HepG2 (cell line): ENCODE results near the gene DCAF7. TPM values are rescaled to one million over a fixed set of nuclear protein-coding genes. Genes with fewer than 3 reads are reported as not detected.

Experiments used
- ATF1 ChIP-seq: IDR thresholded peaks from 2 replicates; pipeline ENCODE4 v1.6.1; 2016; ENCODE audit warnings: mild to moderate bottlenecking, control low read depth
- ISL2 ChIP-seq: sonication (generic); formaldehyde crosslinking; IDR thresholded peaks from 2 replicates; pipeline ENCODE4 v1.5.0; 2020; ENCODE audit warnings: missing genetic modification reagents
- KDM5A ChIP-seq: fragments of 200-600 bp; sonication (generic); IDR thresholded peaks from 2 replicates; pipeline ENCODE4 v1.7.0; 2018; ENCODE audit warnings: antibody characterized with exemption, mild to moderate bottlenecking, low read length, borderline replicate concordance
- KLF12 ChIP-seq: sonication (generic); formaldehyde crosslinking; IDR thresholded peaks from 2 replicates; pipeline ENCODE4 v1.4.0; 2020; ENCODE audit warnings: missing genetic modification reagents, borderline replicate concordance
- MAZ ChIP-seq, 2 experiments: sonication (generic) in 1 of 2; formaldehyde crosslinking in 1 of 2; IDR thresholded peaks; 2 replicates each; pipeline versions ENCODE4 v1.5.0 to v1.6.1; 2012 to 2020; ENCODE audit warnings: low read depth in 2 of 2, mild to moderate bottlenecking in 2 of 2, borderline replicate concordance in 1 of 2, improper control_type of control experiment in 1 of 2, low read length in 1 of 2, missing genetic modification reagents in 1 of 2, moderate library complexity in 1 of 2
- NCOA5 ChIP-seq: sonication (generic); formaldehyde crosslinking; IDR thresholded peaks from 2 replicates; pipeline ENCODE4 v1.4.0; 2020; ENCODE audit warnings: missing genetic modification reagents
- PAF1 ChIP-seq: IDR thresholded peaks from 2 replicates; pipeline ENCODE4 v1.6.1; 2016; ENCODE audit warnings: missing genetic modification reagents, missing compliant biosample characterization
- RFX1 ChIP-seq: fragments of 450-650 bp; IDR thresholded peaks from 2 replicates; pipeline ENCODE4 v1.6.1; 2017
- SCMH1 ChIP-seq: sonication (generic); formaldehyde crosslinking; IDR thresholded peaks from 2 replicates; pipeline ENCODE4 v1.9.0; 2021; ENCODE audit warnings: missing genetic modification reagents, mild to moderate bottlenecking, borderline replicate concordance
- SMARCC2 ChIP-seq: fragments of 450-650 bp; IDR thresholded peaks from 2 replicates; pipeline ENCODE4 v1.6.1; 2017; ENCODE audit warnings: antibody characterized with exemption, mild to moderate bottlenecking
- TBL1XR1 ChIP-seq: fragments of 150-350 bp; IDR thresholded peaks from 2 replicates; pipeline ENCODE4 v1.6.1; 2014; ENCODE audit warnings: borderline replicate concordance, low read length; ENCODE audit not compliant: partially characterized antibody
- YEATS4 ChIP-seq: sonication (generic); formaldehyde crosslinking; IDR thresholded peaks from 2 replicates; pipeline ENCODE4 v1.4.0; 2020; ENCODE audit warnings: missing genetic modification reagents, borderline replicate concordance
- ZFP91 ChIP-seq: sonication (generic); formaldehyde crosslinking; IDR thresholded peaks from 2 replicates; pipeline ENCODE4 v1.9.0; 2022; ENCODE audit warnings: missing genetic modification reagents, mild to moderate bottlenecking, borderline replicate concordance
- ZNF317 ChIP-seq: sonication (generic); formaldehyde crosslinking; IDR thresholded peaks from 2 replicates; pipeline ENCODE4 v1.5.0; 2020; ENCODE audit warnings: mild to moderate bottlenecking, missing genetic modification reagents
- ZNF333 ChIP-seq: sonication (generic); formaldehyde crosslinking; IDR thresholded peaks from 2 replicates; pipeline ENCODE4 v1.4.0; 2020; ENCODE audit warnings: mild to moderate bottlenecking, missing genetic modification reagents, borderline replicate concordance
- ZNF383 ChIP-seq: sonication (generic); formaldehyde crosslinking; IDR thresholded peaks from 2 replicates; pipeline ENCODE4 v1.4.0; 2020; ENCODE audit warnings: missing genetic modification reagents, mild to moderate bottlenecking, borderline replicate concordance
- ZNF607 ChIP-seq: sonication (generic); formaldehyde crosslinking; IDR thresholded peaks from 2 replicates; pipeline ENCODE4 v1.5.1; 2020; ENCODE audit warnings: missing genetic modification reagents, mild to moderate bottlenecking, borderline replicate concordance
- ZSCAN5A ChIP-seq: sonication (generic); formaldehyde crosslinking; IDR thresholded peaks from 2 replicates; pipeline ENCODE4 v1.8.0; 2022; ENCODE audit warnings: mild to moderate bottlenecking, missing genetic modification reagents, borderline replicate concordance
- polyA plus RNA-seq, 8 experiments: library from polyadenylated mRNA; depleted of rRNA in 3 of 8; stranded (reverse) in 7 of 8; unstranded in 1 of 8; fragments of >200 nt; fragmentation: Illumina TruSeq in 4 of 8; extraction: Trizol in 4 of 8; gene quantifications; 2 replicates each; pipeline versions ENCODE4 v1.2.1 to v1.2.3, GENCODE V29; 2011 to 2016; ENCODE audit warnings: low read depth in 4 of 8, missing spikeins in 1 of 8, mixed read lengths in 1 of 8; ENCODE audit not compliant: insufficient read depth in 1 of 8
- total RNA-seq, 5 experiments: library from RNA; depleted of rRNA; stranded (reverse); fragments of >200 nt; fragmentation: Illumina TruSeq; extraction: Trizol; gene quantifications; 2 replicates each; pipeline ENCODE4 v1.2.3, GENCODE V29; 2016; ENCODE audit warnings: low read depth in 1 of 5
- TF ChIP-seq, protein P1 (sequence below): sonication (generic); formaldehyde crosslinking; IDR thresholded peaks from 2 replicates; pipeline ENCODE4 v1.4.0; 2020; ENCODE audit warnings: missing genetic modification reagents
- TF ChIP-seq, protein P2 (sequence below): sonication (generic); formaldehyde crosslinking; IDR thresholded peaks from 2 replicates; pipeline ENCODE4 v1.4.0; 2020; ENCODE audit warnings: missing genetic modification reagents
- TF ChIP-seq, protein P3 (sequence below): sonication (generic); formaldehyde crosslinking; IDR thresholded peaks from 2 replicates; pipeline ENCODE4 v1.4.0; 2020; ENCODE audit warnings: mild to moderate bottlenecking, missing genetic modification reagents

DCAF7 gene
- total and polyA plus RNA-seq, 2 of the 13 experiments (the other 11 are each of a cell fraction or from before 2014, with no cell fraction given): 55.2 to 73.4 TPM

- TF ChIP-seq KLF12 (CRISPR knock-in tag) (peak; percentile 84), ZNF383 (CRISPR knock-in tag) (peak; percentile 41; the same call in 1 of the 2 replicates), ZSCAN5A (CRISPR knock-in tag) (peak; percentile 59; the same call in 1 of the 2 replicates), KDM5A (peak; percentile 59), ZNF333 (CRISPR knock-in tag) (no peak; the same call in 1 of the 2 replicates), YEATS4 (CRISPR knock-in tag) (peak; percentile 95), ZNF607 (CRISPR knock-in tag) (peak; percentile 68), RFX1 (no peak; the same call in 1 of the 2 replicates), ISL2 (CRISPR knock-in tag) (peak; percentile 39), SCMH1 (no peak), SMARCC2 (no peak), TBL1XR1 (peak; percentile 89), ZFP91 (CRISPR knock-in tag) (peak; percentile 95), MAZ (IDR thresholded peaks at IDR 0.05; ENCODE audit: borderline replicate concordance, low read depth, low read length) (peak; percentile 96), MAZ (CRISPR knock-in tag; IDR thresholded peaks at IDR 0.05; ENCODE audit: low read depth) (peak; percentile 93), PAF1 (no peak), ZNF317 (CRISPR knock-in tag) (peak; percentile 69; the same call in 1 of the 2 replicates), ATF1 (peak; percentile 92), NCOA5 (no peak)
- TF ChIP-seq, protein P1, sequence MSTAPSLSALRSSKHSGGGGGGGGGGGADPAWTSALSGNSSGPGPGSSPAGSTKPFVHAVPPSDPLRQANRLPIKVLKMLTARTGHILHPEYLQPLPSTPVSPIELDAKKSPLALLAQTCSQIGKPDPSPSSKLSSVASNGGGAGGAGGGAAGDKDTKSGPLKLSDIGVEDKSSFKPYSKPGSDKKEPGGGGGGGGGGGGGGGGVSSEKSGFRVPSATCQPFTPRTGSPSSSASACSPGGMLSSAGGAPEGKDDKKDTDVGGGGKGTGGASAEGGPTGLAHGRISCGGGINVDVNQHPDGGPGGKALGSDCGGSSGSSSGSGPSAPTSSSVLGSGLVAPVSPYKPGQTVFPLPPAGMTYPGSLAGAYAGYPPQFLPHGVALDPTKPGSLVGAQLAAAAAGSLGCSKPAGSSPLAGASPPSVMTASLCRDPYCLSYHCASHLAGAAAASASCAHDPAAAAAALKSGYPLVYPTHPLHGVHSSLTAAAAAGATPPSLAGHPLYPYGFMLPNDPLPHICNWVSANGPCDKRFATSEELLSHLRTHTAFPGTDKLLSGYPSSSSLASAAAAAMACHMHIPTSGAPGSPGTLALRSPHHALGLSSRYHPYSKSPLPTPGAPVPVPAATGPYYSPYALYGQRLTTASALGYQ (CRISPR knock-in tag): peak; percentile 40; the same call in 1 of the 2 replicates
- TF ChIP-seq, protein P2, sequence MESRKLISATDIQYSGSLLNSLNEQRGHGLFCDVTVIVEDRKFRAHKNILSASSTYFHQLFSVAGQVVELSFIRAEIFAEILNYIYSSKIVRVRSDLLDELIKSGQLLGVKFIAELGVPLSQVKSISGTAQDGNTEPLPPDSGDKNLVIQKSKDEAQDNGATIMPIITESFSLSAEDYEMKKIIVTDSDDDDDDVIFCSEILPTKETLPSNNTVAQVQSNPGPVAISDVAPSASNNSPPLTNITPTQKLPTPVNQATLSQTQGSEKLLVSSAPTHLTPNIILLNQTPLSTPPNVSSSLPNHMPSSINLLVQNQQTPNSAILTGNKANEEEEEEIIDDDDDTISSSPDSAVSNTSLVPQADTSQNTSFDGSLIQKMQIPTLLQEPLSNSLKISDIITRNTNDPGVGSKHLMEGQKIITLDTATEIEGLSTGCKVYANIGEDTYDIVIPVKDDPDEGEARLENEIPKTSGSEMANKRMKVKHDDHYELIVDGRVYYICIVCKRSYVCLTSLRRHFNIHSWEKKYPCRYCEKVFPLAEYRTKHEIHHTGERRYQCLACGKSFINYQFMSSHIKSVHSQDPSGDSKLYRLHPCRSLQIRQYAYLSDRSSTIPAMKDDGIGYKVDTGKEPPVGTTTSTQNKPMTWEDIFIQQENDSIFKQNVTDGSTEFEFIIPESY (CRISPR knock-in tag): no peak; the same call in 1 of the 2 replicates
- TF ChIP-seq, protein P3, sequence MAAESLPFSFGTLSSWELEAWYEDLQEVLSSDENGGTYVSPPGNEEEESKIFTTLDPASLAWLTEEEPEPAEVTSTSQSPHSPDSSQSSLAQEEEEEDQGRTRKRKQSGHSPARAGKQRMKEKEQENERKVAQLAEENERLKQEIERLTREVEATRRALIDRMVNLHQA (CRISPR knock-in tag): no peak
Measured at GRCh38 chr17:63549946-63550816, at the start of gene DCAF7 (continued).
